Mucosa of rectum (tissue), 2 donors: ENCODE data around the gene TEAD1.

Experiments
- H3K27ac ChIP-seq, 2 donors: one replicate each; pipeline ENCODE4 v1.7.0; 2013; ENCODE audit warnings: inconsistent platforms in 2 of 2, low read depth in 2 of 2, low read length in 2 of 2
- H3K27me3 ChIP-seq, 2 donors: one replicate each; pipeline ENCODE4 v1.7.0; 2013; ENCODE audit warnings: low read length in 2 of 2; ENCODE audit not compliant: control insufficient read depth in 2 of 2, insufficient read depth in 2 of 2
- H3K36me3 ChIP-seq, 2 donors: one replicate each; pipeline ENCODE4 v1.7.0; 2013; ENCODE audit warnings: low read length in 2 of 2; ENCODE audit not compliant: control insufficient read depth in 2 of 2, insufficient read depth in 2 of 2
- H3K4me1 ChIP-seq, 2 donors: one replicate each; pipeline ENCODE4 v1.7.0; 2013; ENCODE audit warnings: low read length in 2 of 2, mild to moderate bottlenecking in 1 of 2; ENCODE audit not compliant: control insufficient read depth in 2 of 2, insufficient read depth in 2 of 2
- H3K4me3 ChIP-seq, 2 donors: one replicate each; pipeline ENCODE4 v1.7.0; 2013; ENCODE audit warnings: low read length in 2 of 2
- H3K9ac ChIP-seq, 2 donors: one replicate each; pipeline ENCODE4 v1.7.0; 2013; ENCODE audit warnings: low read length in 2 of 2, low read depth in 1 of 2, mild to moderate bottlenecking in 1 of 2
- H3K9me3 ChIP-seq, 2 donors: one replicate each; pipeline ENCODE4 v1.7.0; 2013; ENCODE audit warnings: low read length in 2 of 2; ENCODE audit not compliant: control insufficient read depth in 2 of 2
- donor health status: healthy.
- donor health status: Normal muscosa, but diverticular disease.

TEAD1 gene

GRCh38 chr11:12778240-12778905 is 104.2 kb downstream of the TEAD1 start:
- Histone ChIP-seq H3K9ac (no peak overlapping the region), H3K27ac (no peak overlapping the region), H3K4me1 (peaks cover 0 to 3% of the 10 kb centered on the region in 2 donors), H3K27me3 (no peaks in the 10 kb centered on the region), H3K4me3 (no peak overlapping the region), H3K36me3 (no peaks in the 10 kb centered on the region), H3K9me3 (no peaks in the 10 kb centered on the region)

GRCh38 chr11:12783765-12784164 is 109.5 kb downstream of the TEAD1 start:
- H3K9me3 ChIP-seq: no peaks in the 10 kb centered on the region
- H3K36me3 ChIP-seq: no peaks in the 10 kb centered on the region
- no peaks in the 10 kb centered on the region for H3K27me3 ChIP-seq
- no peaks in the 10 kb centered on the region for H3K4me1 ChIP-seq
- no peak overlapping the region for H3K4me3 ChIP-seq
- no peak overlapping the region for H3K27ac ChIP-seq
- H3K9ac ChIP-seq: no peak overlapping the region

- no peak overlapping the region for H3K4me3 ChIP-seq
- no peak overlapping the region for H3K9ac ChIP-seq
- no peaks in the 10 kb centered on the region for H3K4me1 ChIP-seq
- H3K9me3 ChIP-seq: no peaks in the 10 kb centered on the region
- no peaks in the 10 kb centered on the region for H3K27me3 ChIP-seq
- no peaks in the 10 kb centered on the region for H3K36me3 ChIP-seq
- H3K27ac ChIP-seq: no peak overlapping the region
Observed at GRCh38 chr11:12784445-12784844, 110.2 kb downstream of the TEAD1 start.

- Histone ChIP-seq H3K4me3 (no peak overlapping the region), H3K9me3 (no peaks in the 10 kb centered on the region), H3K9ac (no peak overlapping the region), H3K36me3 (no peaks in the 10 kb centered on the region), H3K27me3 (no peaks in the 10 kb centered on the region), H3K27ac (no peak overlapping the region), H3K4me1 (no peaks in the 10 kb centered on the region)
Observed at GRCh38 chr11:12784987-12785386, 110.8 kb downstream of the TEAD1 start.

GRCh38 chr11:12785901-12786300 is 111.7 kb downstream of the TEAD1 start:
- Histone ChIP-seq H3K9ac (no peak overlapping the region), H3K4me3 (no peak overlapping the region), H3K9me3 (no peaks in the 10 kb centered on the region), H3K27me3 (no peaks in the 10 kb centered on the region), H3K4me1 (no peaks in the 10 kb centered on the region), H3K36me3 (no peaks in the 10 kb centered on the region), H3K27ac (no peak overlapping the region)

- no peak overlapping the region for H3K9ac ChIP-seq
- no peaks in the 10 kb centered on the region for H3K4me1 ChIP-seq
- no peak overlapping the region for H3K4me3 ChIP-seq
- no peak overlapping the region for H3K27ac ChIP-seq
- no peaks in the 10 kb centered on the region for H3K9me3 ChIP-seq
- H3K27me3 ChIP-seq: no peaks in the 10 kb centered on the region
- H3K36me3 ChIP-seq: no peaks in the 10 kb centered on the region
Observed at GRCh38 chr11:12786450-12786849, 112.2 kb downstream of the TEAD1 start.

GRCh38 chr11:12786891-12787290 is 112.7 kb downstream of the TEAD1 start:
- Histone ChIP-seq H3K9ac (no peak overlapping the region), H3K4me3 (no peak overlapping the region), H3K36me3 (no peaks in the 10 kb centered on the region), H3K27me3 (no peaks in the 10 kb centered on the region), H3K27ac (no peak overlapping the region), H3K9me3 (no peaks in the 10 kb centered on the region), H3K4me1 (no peaks in the 10 kb centered on the region)

- Histone ChIP-seq H3K9me3 (no peaks in the 10 kb centered on the region), H3K9ac (no peak overlapping the region), H3K27ac (no peak overlapping the region), H3K36me3 (no peaks in the 10 kb centered on the region), H3K27me3 (no peaks in the 10 kb centered on the region), H3K4me1 (no peaks in the 10 kb centered on the region), H3K4me3 (no peak overlapping the region)
Observed at GRCh38 chr11:12787847-12788246, 113.6 kb downstream of the TEAD1 start.

GRCh38 chr11:12789054-12789453 is 114.8 kb downstream of the TEAD1 start:
- Histone ChIP-seq H3K4me1 (no peaks in the 10 kb centered on the region), H3K27me3 (no peaks in the 10 kb centered on the region), H3K9ac (no peak overlapping the region), H3K4me3 (no peak overlapping the region), H3K27ac (no peak overlapping the region), H3K9me3 (no peaks in the 10 kb centered on the region), H3K36me3 (no peaks in the 10 kb centered on the region)

GRCh38 chr11:12789596-12790215 is 115.5 kb downstream of the TEAD1 start:
- no peaks in the 10 kb centered on the region for H3K36me3 ChIP-seq
- no peaks in the 10 kb centered on the region for H3K27me3 ChIP-seq
- H3K9me3 ChIP-seq: no peaks in the 10 kb centered on the region
- H3K4me1 ChIP-seq: no peaks in the 10 kb centered on the region
- H3K4me3 ChIP-seq: no peak overlapping the region
- no peak overlapping the region for H3K27ac ChIP-seq
- H3K9ac ChIP-seq: no peak overlapping the region
